ENCODE results near the gene BRINP2.

The BRINP2 gene

DNA sequence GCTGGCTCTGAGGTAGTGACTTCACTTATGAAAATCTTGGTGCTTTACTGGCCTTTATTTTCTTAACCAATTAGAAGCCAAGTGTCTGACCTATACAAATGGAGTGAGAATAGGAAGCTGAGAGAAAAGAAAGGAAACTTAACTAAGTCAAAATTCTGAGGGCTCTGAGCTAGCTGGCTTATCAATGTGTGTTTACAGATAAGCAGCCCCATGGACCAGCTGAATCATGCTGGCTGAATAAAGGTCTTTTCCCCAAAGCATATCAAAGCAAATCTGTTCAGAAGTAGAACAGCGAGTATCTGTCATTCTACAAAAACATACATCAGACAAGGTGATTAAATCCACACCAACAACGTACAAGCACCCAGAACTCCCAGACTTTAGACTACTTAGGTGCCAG lies 117.2 kb downstream of the BRINP2 start:
- TF ChIP-seq, protein P1, sequence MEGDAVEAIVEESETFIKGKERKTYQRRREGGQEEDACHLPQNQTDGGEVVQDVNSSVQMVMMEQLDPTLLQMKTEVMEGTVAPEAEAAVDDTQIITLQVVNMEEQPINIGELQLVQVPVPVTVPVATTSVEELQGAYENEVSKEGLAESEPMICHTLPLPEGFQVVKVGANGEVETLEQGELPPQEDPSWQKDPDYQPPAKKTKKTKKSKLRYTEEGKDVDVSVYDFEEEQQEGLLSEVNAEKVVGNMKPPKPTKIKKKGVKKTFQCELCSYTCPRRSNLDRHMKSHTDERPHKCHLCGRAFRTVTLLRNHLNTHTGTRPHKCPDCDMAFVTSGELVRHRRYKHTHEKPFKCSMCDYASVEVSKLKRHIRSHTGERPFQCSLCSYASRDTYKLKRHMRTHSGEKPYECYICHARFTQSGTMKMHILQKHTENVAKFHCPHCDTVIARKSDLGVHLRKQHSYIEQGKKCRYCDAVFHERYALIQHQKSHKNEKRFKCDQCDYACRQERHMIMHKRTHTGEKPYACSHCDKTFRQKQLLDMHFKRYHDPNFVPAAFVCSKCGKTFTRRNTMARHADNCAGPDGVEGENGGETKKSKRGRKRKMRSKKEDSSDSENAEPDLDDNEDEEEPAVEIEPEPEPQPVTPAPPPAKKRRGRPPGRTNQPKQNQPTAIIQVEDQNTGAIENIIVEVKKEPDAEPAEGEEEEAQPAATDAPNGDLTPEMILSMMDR (IDR thresholded peaks at IDR 0.05; ENCODE audit: low read length, missing control alignments), result no peak
- DNase-seq (ENCODE audit: low read depth), result no peak
- no peak overlapping the region for H3K4me3 ChIP-seq (replicated peaks; ENCODE audit: low read depth, low read length)

DNA sequence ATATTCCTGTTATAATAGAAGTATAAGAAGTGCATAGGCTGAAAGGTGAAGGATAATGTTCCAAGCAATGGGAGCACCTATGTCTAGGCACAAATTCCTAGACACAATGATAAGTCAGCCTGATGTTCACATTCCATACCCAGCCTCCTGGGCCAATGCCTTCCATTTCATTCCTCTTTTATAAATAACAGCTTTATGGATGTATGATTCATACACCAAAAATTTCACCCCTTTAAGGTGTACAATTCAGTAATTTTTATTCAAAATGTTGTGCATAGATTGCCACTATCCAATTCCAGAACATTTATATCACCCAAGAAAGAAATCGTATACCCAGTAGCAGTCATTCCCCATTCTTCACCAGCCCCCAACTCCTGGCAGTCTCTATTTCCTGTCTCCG lies 118.8 kb downstream of the BRINP2 start:
- TF ChIP-seq, protein P1 (IDR thresholded peaks at IDR 0.05; ENCODE audit: low read length, missing control alignments), result no peak
- DNase-seq (ENCODE audit: low read depth), result no peak

DNA sequence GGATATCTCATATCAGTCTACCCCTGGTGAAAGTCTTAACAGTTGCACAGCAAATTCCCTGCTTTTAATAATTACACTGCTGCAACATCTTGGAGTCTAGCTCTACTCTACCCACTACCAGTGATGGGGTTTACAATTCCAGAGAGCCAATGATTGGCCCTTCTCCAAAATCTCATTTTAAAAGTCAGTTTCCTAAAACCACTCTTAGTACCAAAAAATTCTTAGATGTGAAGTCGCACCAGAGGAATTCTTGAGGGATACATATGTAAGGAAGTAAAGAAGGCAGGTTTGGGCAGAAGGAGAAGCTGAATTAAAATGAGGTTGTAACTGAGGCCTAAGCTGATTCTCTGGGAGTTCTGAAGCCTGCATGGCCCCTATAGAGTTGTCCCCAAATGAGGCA lies 129.7 kb downstream of the BRINP2 start:
- TF ChIP-seq, protein P1 (IDR thresholded peaks at IDR 0.05; ENCODE audit: low read length, missing control alignments), result no peak

More for the DNA sequence above, 118.8 kb downstream of the BRINP2 start:
- H3K4me3 ChIP-seq (replicated peaks; ENCODE audit: low read depth, low read length), result no peak overlapping the region

DNA sequence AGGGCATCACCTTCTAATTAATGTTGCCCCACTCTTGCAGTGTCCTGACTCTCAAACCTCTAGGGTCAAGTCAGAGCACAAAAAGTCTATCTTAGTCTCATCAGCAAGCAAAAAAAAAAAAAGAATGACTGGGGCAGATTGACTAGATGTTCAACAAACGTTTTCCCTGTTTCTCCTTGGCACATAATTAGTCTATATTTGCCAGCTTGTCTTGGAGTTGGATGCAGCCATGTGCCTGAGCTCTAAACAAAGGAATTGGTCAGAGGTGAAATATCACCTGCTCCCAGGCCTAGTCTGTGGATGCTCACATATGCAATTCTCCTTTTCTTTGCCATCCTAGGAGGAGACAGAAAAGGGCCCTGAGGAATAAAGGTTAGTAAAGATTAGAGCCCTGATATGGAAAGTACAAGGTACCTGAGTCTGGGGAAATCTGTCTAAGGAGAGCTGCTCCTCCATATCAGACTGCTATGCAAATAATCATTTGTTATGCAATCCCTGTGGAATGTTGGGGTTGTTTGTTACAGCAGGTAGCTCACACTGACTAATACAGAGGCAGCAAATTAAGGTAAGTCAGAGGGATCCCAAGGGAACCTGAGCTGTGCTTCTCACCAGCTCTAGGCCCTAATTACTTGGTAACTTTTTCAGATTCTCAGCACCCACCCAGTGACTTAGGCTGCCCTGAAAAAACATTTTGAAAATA lies 130.8 kb downstream of the BRINP2 start:
- TF ChIP-seq, protein P1 (IDR thresholded peaks at IDR 0.05; ENCODE audit: low read length, missing control alignments), result no peak
- H3K4me3 ChIP-seq (replicated peaks; ENCODE audit: low read depth, low read length), result no peak overlapping the region
- no peak for DNase-seq (ENCODE audit: low read depth)

More for the DNA sequence above, 129.7 kb downstream of the BRINP2 start:
- H3K4me3 ChIP-seq (replicated peaks; ENCODE audit: low read depth, low read length), result no peak overlapping the region
- no peak for DNase-seq (ENCODE audit: low read depth)

DNA sequence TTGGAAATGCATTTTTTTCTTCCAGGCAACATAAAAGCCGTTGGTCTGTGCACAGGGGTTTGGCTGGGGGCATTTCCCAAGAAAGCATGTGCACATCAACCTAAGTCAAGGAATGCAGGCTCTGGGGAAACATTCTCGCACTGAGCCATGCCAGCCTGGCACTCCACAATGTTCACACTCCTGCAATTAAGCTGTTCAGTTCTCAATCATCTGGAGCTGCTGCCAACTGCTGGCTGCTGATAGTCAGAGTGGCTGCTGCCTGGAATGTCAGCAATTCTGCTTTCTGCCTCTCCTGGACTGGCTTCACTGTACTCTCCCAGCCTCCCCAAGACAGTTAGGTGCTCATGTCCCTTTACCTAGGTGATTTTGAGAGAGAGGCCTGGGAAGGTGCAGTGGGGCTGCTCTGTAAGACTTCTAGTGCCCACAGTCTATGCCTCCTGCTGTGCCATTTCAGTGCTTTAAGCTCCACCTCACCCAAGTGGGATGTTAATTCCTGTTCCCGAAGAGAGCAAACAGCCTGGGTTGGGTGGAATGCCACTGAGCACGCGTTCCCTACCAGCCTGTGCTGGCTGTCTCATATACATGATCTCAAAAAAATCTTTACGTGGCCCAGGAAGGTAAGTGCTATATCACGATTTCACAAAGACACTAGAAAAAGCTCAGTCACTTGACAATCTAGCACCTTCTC lies 131.7 kb downstream of the BRINP2 start:
- TF ChIP-seq, protein P1 (IDR thresholded peaks at IDR 0.05; ENCODE audit: low read length, missing control alignments), result no peak
- no peak overlapping the region for H3K4me3 ChIP-seq (replicated peaks; ENCODE audit: low read depth, low read length)
- no peak for DNase-seq (ENCODE audit: low read depth)

DNA sequence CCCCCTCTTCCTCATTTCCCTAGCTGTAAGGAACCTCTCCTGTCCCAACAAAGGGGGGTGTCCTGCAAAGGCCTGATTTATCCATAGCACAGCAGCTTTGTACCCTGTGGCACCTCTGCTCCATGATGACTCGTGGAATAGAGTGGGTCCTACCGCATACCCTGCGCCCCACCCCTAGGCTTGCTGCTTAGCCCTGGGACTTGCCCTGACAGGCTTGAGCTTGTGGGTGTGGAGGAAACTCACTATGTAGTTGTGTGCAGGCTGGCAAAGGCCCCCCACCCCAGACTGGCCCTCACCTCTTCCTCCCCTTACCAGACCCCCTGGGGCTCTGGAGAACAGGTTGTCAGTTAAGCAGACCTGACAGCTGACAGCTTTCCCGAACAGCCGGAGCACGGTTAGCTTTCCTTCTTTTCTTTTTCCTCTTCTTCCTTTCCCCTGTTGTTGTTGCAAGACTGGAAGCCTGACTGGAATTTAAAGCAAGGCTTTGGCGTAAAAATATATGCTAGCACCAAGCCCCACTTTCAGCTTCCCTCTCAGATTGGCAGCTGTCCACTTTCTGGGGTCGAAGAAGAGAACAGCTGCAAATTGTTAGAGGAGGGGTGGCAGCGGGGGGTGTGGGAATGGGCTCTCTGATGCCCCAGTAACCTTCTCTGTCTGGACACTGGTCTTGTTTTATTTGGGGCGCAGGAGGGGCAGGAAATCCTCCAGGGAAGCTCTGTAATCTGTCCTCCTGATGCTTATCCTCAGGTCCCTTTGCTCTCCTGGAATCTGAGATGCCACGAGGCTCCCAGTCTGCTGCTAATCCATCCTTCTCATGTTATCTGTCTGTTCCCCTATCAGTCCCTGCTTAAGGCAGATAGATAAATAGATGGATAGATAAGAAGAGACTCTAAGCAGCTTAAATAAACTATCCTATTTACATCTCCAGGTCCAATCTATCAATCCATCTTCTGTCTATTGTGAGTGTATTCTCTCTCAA lies 134.6 kb downstream of the BRINP2 start:
- no peak overlapping the region for H3K4me3 ChIP-seq (replicated peaks; ENCODE audit: low read depth, low read length)
- TF ChIP-seq, protein P1 (IDR thresholded peaks at IDR 0.05; ENCODE audit: low read length, missing control alignments), result no peak
- DNase-seq (ENCODE audit: low read depth), result no peak

All from fibroblast of pulmonary artery (primary cell).